ENCODE results near the gene C1orf167.

C1orf167 gene

GRCh38 chr1:11774753-11775152 lies 12.8 kb downstream of the C1orf167 start:
- no peak for TF ChIP-seq CTCF (IDR thresholded peaks at IDR 0.05; ENCODE audit: unreplicated experiment in 3 of 3)
- Mint-ChIP-seq H3K27ac (no peak overlapping the region), H3K4me3 (no peak overlapping the region), H3K27me3 (ENCODE audit: low read depth) (peaks cover 8% of the 10 kb centered on the region), H3K4me1 (no peaks in the 10 kb centered on the region), H3K36me3 (ENCODE audit: low read depth) (no peaks in the 10 kb centered on the region), H3K9me3 (no peaks in the 10 kb centered on the region)

GRCh38 chr1:11777658-11778322 lies 15.8 kb downstream of the C1orf167 start:
- H3K27me3 Mint-ChIP-seq (ENCODE audit: low read depth): peaks cover 8% of the 10 kb centered on the region
- H3K36me3 Mint-ChIP-seq (ENCODE audit: low read depth): no peaks in the 10 kb centered on the region
- peaks cover under 1% of the 10 kb centered on the region for H3K4me1 Mint-ChIP-seq
- H3K9me3 Mint-ChIP-seq: no peaks in the 10 kb centered on the region
- no peak overlapping the region for H3K4me3 Mint-ChIP-seq
- no peak for TF ChIP-seq CTCF (IDR thresholded peaks at IDR 0.05; ENCODE audit: unreplicated experiment in 3 of 3)
- no peak overlapping the region for H3K27ac Mint-ChIP-seq

GRCh38 chr1:11778336-11778735 lies 16.3 kb downstream of the C1orf167 start:
- Mint-ChIP-seq H3K4me3 (no peak overlapping the region), H3K27me3 (ENCODE audit: low read depth) (peaks cover 8% of the 10 kb centered on the region), H3K9me3 (no peaks in the 10 kb centered on the region), H3K36me3 (ENCODE audit: low read depth) (no peaks in the 10 kb centered on the region), H3K27ac (no peak overlapping the region), H3K4me1 (peaks cover 4% of the 10 kb centered on the region)
- no peak for TF ChIP-seq CTCF (IDR thresholded peaks at IDR 0.05; ENCODE audit: unreplicated experiment in 3 of 3)

GRCh38 chr1:11778844-11779623 lies 17.0 kb downstream of the C1orf167 start:
- no peaks in the 10 kb centered on the region for H3K9me3 Mint-ChIP-seq
- H3K36me3 Mint-ChIP-seq (ENCODE audit: low read depth): no peaks in the 10 kb centered on the region
- H3K4me3 Mint-ChIP-seq: no peak overlapping the region
- no peak for TF ChIP-seq CTCF (IDR thresholded peaks at IDR 0.05; ENCODE audit: unreplicated experiment in 3 of 3)
- H3K27ac Mint-ChIP-seq: no peak overlapping the region
- H3K27me3 Mint-ChIP-seq (ENCODE audit: low read depth): peaks cover 8% of the 10 kb centered on the region
- peaks cover 4% of the 10 kb centered on the region for H3K4me1 Mint-ChIP-seq

GRCh38 chr1:11779715-11780379 lies 17.9 kb downstream of the C1orf167 start:
- Mint-ChIP-seq H3K27me3 (ENCODE audit: low read depth) (peaks cover 8% of the 10 kb centered on the region), H3K9me3 (no peaks in the 10 kb centered on the region), H3K4me3 (no peak overlapping the region), H3K4me1 (peaks cover 4% of the 10 kb centered on the region), H3K36me3 (ENCODE audit: low read depth) (no peaks in the 10 kb centered on the region), H3K27ac (no peak overlapping the region)
- no peak for TF ChIP-seq CTCF (IDR thresholded peaks at IDR 0.05; ENCODE audit: unreplicated experiment in 3 of 3)
